ENCODE results near the gene HDGFL3. TPM values are rescaled to one million over a fixed set of nuclear protein-coding genes. Genes with fewer than 3 reads are reported as not detected.

Gene HDGFL3
- 47.0 to 70.3 TPM (median 54.1 TPM) in 5 replicates for total RNA-seq (2022; extraction: Qiagen RNA extraction)

DNA sequence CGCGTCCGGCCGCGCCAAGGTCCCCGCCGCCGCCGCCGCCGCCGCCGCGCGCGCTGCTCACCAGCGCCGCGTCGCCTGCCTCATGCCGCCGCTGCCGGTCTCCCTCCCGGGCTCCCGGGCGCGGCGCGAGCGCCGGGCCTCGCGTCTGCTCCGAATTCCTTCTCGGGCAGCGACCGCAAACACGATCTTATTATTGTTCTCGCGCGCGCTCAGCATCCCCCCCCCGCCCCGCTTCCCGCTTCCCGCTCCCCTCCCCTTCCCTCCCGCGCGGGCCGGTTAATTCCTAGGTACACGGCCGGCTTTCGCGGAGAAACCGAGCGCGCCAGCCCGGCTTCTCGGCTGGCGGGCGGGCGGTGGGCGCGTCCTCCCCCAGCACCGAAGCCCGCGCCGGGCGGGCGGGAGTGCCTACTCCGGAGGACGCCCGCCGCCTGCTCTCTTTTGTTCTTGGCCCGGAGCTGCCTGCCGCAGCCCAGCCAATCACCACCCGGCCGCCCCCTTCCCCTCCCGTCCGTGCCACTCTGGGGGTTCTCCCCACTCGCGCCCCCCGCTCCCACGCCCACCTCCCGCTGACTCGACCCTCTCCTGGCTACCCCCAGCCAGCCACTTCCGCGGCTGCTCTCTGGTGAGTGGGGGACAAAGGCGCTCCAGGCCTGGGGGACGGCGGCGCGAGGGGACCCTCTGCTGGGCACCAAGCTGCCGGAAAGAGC lies at the start of gene HDGFL3:
Gene HDGFL3, minus strand, starts transcription at position 164 of the 707 bp plus-strand sequence. CDS start 409 bp downstream, outside the sequence.

DNA sequence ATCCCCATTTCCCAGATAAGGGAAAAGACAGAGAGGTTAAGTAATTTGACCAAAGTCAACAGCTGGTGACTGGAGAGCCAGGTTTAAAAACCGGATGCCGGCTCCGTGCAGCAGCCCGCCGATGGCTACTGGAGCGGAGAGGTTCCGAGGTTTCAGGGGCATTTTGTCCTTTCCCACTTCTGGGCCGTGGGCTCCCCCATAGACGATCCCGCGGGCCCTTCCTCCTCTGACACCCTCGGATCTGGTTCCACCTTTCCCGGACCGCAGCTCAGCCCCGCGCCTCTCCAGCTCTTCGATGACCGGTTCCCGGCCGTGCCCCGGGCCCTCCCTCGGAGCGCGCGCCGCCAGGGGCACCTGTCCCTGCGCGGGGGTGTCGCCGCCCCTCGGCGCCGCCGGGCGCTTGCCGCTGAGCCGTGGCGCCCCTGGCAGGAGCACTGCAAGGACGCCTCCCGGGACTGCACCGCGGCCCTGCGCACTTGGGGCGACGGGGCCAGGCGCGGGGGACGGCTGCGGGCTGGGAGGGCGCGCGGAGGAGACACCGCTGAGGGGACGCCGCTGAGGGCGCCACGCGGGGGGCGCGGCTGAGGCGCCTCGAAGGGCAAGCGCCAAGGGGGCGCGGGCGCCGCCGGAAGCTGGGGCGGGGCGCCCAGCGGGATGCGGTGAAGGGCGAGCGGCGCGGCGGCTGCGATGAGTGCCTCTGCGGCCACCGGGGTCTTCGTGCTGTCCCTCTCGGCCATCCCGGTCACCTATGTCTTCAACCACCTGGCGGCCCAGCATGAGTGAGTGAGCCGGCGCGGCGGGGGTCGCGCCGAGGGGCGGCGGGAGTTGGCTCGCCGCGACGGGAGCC lies 100.4 kb downstream of the HDGFL3 start, which contains the start of gene TM6SF1:
Gene TM6SF1, plus strand, starts transcription at position 652 of the 847 bp plus-strand sequence. Its CDS starts 36 bp downstream, at position 688.

Other genes starting within 250 kb of the HDGFL3 start
- 41.9 to 60.3 TPM (median 45.9 TPM) in 5 replicates for gene RAMAC, start 221.6 kb downstream of the HDGFL3 start, total RNA-seq (2022; extraction: Qiagen RNA extraction)
- gene C15orf40, start 196.2 kb downstream of the HDGFL3 start, total RNA-seq (2022; extraction: Qiagen RNA extraction), result 43.7 to 49.0 TPM (median 47.5 TPM) in 5 replicates
- 48.0 to 62.4 TPM (median 55.8 TPM) in 5 replicates for gene BTBD1, start 140.6 kb downstream of the HDGFL3 start, total RNA-seq (2022; extraction: Qiagen RNA extraction)
- 0.07 to 0.15 TPM (median 0.07 TPM) in 4 of 5 replicates, not detected in the other for gene TM6SF1, start 100.2 kb downstream of the HDGFL3 start, total RNA-seq (2022; extraction: Qiagen RNA extraction)
- gene BNC1, start 76.8 kb upstream of the HDGFL3 start, total RNA-seq (2022; extraction: Qiagen RNA extraction), result 0.69 to 0.95 TPM (median 0.86 TPM) in 5 replicates
- 0.38 to 0.75 TPM (median 0.61 TPM) in 5 replicates for gene SH3GL3, start 239.5 kb upstream of the HDGFL3 start, total RNA-seq (2022; extraction: Qiagen RNA extraction)